ENCODE measurements around the gene FHIT. TPM values are rescaled to one million over a fixed set of nuclear protein-coding genes. Genes with fewer than 3 reads are reported as not detected.
A peak's percentile ranks its signal among the peaks of the same experiment; 100 is the strongest.

Gene FHIT
- total RNA-seq, 1 experiment from 2014 or later: 9.8 TPM

- no peaks in the 10 kb centered on the region for H3K9me2 ChIP-seq (ENCODE audit: insufficient read depth)
- no peak overlapping the region for H3K4me3 ChIP-seq
- CTCF ChIA-PET: no interaction called here
Measured at GRCh38 chr3:60812502-60812901, 438.8 kb downstream of the FHIT start.

GRCh38 chr3:60810881-60811280, 440.4 kb downstream of the FHIT start:
- BruUV-seq (replicated peaks): no TSS peak

More at GRCh38 chr3:60812502-60812901, 438.8 kb downstream of the FHIT start:
- H3K9me3 ChIP-seq (ENCODE audit: insufficient read depth, low read depth): no peaks in the 10 kb centered on the region
- H3K27ac ChIP-seq: no peak overlapping the region
- POLR2A ChIA-PET (ENCODE audit: unreplicated experiment): no interaction called here
- intact Hi-C loops (cut with micrococcal nuclease; ENCODE audit: unreplicated experiment): no loop called here
- H3F3A ChIP-seq (ENCODE audit: insufficient read depth, low read depth): no peaks in the 10 kb centered on the region
- no peaks in the 10 kb centered on the region for H4K20me1 ChIP-seq (ENCODE audit: insufficient read depth)
- DNase-seq: no peak
- H3K36me3 ChIP-seq (ENCODE audit: low read depth): no peaks in the 10 kb centered on the region
- H3K4me2 ChIP-seq: no peak overlapping the region
- H2AFZ ChIP-seq: no peak overlapping the region
- no peaks in the 10 kb centered on the region for H3K27me3 ChIP-seq (ENCODE audit: insufficient read depth, low read depth)
- no peaks in the 10 kb centered on the region for H3K79me2 ChIP-seq (ENCODE audit: low read depth)
- no peaks in the 10 kb centered on the region for H3K4me1 ChIP-seq (replicated peaks; ENCODE audit: insufficient read depth)
- TF ChIP-seq CTCF (conservative IDR thresholded peaks at IDR 0.05) (no peak), EZH2 (IDR thresholded peaks at IDR 0.05; ENCODE audit: low read depth) (no peak)
- BruUV-seq (replicated peaks): no TSS peak

GRCh38 chr3:60809857-60810610, 441.2 kb downstream of the FHIT start:
- Histone ChIP-seq H3K4me3 (no peak overlapping the region), H4K20me1 (ENCODE audit: insufficient read depth) (no peaks in the 10 kb centered on the region), H3K27ac (no peak overlapping the region), H3K36me3 (ENCODE audit: low read depth) (no peaks in the 10 kb centered on the region), H3K9me3 (ENCODE audit: insufficient read depth, low read depth) (no peaks in the 10 kb centered on the region), H2AFZ (no peak overlapping the region), H3K79me2 (ENCODE audit: low read depth) (no peaks in the 10 kb centered on the region), H3K27me3 (ENCODE audit: insufficient read depth, low read depth) (no peaks in the 10 kb centered on the region), H3F3A (ENCODE audit: insufficient read depth, low read depth) (no peaks in the 10 kb centered on the region), H3K4me2 (no peak overlapping the region), H3K9me2 (ENCODE audit: insufficient read depth) (no peaks in the 10 kb centered on the region), H3K4me1 (replicated peaks; ENCODE audit: insufficient read depth) (no peaks in the 10 kb centered on the region)
- CTCF ChIA-PET: no interaction called here
- intact Hi-C loops (cut with micrococcal nuclease; ENCODE audit: unreplicated experiment): no loop called here
- TF ChIP-seq EZH2 (IDR thresholded peaks at IDR 0.05; ENCODE audit: low read depth): no peak
- no peak for TF ChIP-seq CTCF (conservative IDR thresholded peaks at IDR 0.05)
- POLR2A ChIA-PET (ENCODE audit: unreplicated experiment): interaction anchor here (0.6 kb wide), 1 partner anchor 42 kb away, joined by 5 read pairs; no protein-coding TSS in a partner anchor
- no TSS peak for BruUV-seq (replicated peaks)
- peak; percentile 4 to 49 for DNase-seq

More at GRCh38 chr3:60810881-60811280, 440.4 kb downstream of the FHIT start:
- Histone ChIP-seq H3K9me2 (ENCODE audit: insufficient read depth) (no peaks in the 10 kb centered on the region), H3K27ac (no peak overlapping the region), H4K20me1 (ENCODE audit: insufficient read depth) (no peaks in the 10 kb centered on the region), H3K36me3 (ENCODE audit: low read depth) (no peaks in the 10 kb centered on the region), H3K79me2 (ENCODE audit: low read depth) (no peaks in the 10 kb centered on the region), H3K4me3 (no peak overlapping the region), H3K4me1 (replicated peaks; ENCODE audit: insufficient read depth) (no peaks in the 10 kb centered on the region), H2AFZ (no peak overlapping the region), H3K9me3 (ENCODE audit: insufficient read depth, low read depth) (no peaks in the 10 kb centered on the region), H3F3A (ENCODE audit: insufficient read depth, low read depth) (no peaks in the 10 kb centered on the region), H3K4me2 (no peak overlapping the region), H3K27me3 (ENCODE audit: insufficient read depth, low read depth) (no peaks in the 10 kb centered on the region)
- TF ChIP-seq CTCF (conservative IDR thresholded peaks at IDR 0.05) (no peak), EZH2 (IDR thresholded peaks at IDR 0.05; ENCODE audit: low read depth) (no peak)
- no peak for DNase-seq
- CTCF ChIA-PET: no interaction called here
- intact Hi-C loops (cut with micrococcal nuclease; ENCODE audit: unreplicated experiment): no loop called here
- POLR2A ChIA-PET (ENCODE audit: unreplicated experiment): no interaction called here

Measured in PC-9 (cell line).